ENCODE measurements around the gene ZFHX3. TPM values are rescaled to one million over a fixed set of nuclear protein-coding genes. Genes with fewer than 3 reads are reported as not detected.

ZFHX3 gene
- total and polyA plus RNA-seq, 8 donors, result 2.5 to 17.6 (median 9.9) TPM

- 83 to 90% methylated on average over 8 of the region's 8 CpGs for WGBS, 2 donors
- no peaks in the 10 kb centered on the region for H3K36me3 ChIP-seq
Measured at GRCh38 chr16:72743011-72743761, 304.7 kb downstream of the ZFHX3 start.

GRCh38 chr16:72740347-72740746, 307.6 kb downstream of the ZFHX3 start:
- Histone ChIP-seq H3K27me3 (no peaks in the 10 kb centered on the region), H3K27ac (no peak overlapping the region), H3K4me3 (no peak overlapping the region), H3K36me3 (no peaks in the 10 kb centered on the region), H3K4me1 (no peaks in the 10 kb centered on the region), H3K9me3 (no peaks in the 10 kb centered on the region)
- whole genome bisulfite sequencing, 2 donors, result 84 to 88% methylated on average over 2 of the region's 2 CpGs
- no peak for TF ChIP-seq CTCF (IDR thresholded peaks at IDR 0.05)
- intact Hi-C loops (cut with DNase I), result no loop called here
- no peak for FAIRE-seq
- ATAC-seq, result no peak
- DNase-seq, result no peak

More at GRCh38 chr16:72743011-72743761, 304.7 kb downstream of the ZFHX3 start:
- intact Hi-C loops (cut with DNase I), result no loop called here
- DNase-seq (no peak), FAIRE-seq (no peak), ATAC-seq (no peak)
- no peak overlapping the region for H3K27ac ChIP-seq
- TF ChIP-seq CTCF (IDR thresholded peaks at IDR 0.05), result no peak
- H3K4me1 ChIP-seq, result no peaks in the 10 kb centered on the region
- H3K27me3 ChIP-seq, result no peaks in the 10 kb centered on the region
- no peaks in the 10 kb centered on the region for H3K9me3 ChIP-seq
- H3K4me3 ChIP-seq, result no peak overlapping the region

DNA sequence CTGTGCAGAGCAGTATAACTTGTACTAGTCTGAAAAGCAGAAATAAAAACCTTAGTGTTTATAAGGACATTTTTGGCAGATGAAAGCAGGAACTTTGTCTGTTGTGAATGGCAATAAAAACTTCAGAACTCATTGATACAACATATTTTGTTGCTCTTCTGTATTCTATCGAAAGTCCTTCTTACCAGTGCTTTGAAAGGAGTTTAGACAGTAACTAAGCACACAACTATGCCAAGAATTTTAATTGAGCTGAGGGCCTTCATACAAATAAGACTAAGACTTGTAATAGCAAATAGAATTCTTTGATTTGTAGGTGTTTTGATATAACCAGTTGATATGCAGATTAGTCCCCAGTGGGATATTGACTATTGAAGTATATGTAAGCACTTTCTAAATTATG, 308.4 kb downstream of the ZFHX3 start:
- no peak overlapping the region for H3K4me3 ChIP-seq
- intact Hi-C loops (cut with DNase I), result no loop called here
- H3K27me3 ChIP-seq, result no peaks in the 10 kb centered on the region
- ATAC-seq, result peak in 1 of 4 donors; percentile 38
- no peak for FAIRE-seq
- 52 to 57% methylated on average over 1 of the region's 1 CpG for WGBS, 2 donors
- H3K4me1 ChIP-seq, result no peaks in the 10 kb centered on the region
- no peak for DNase-seq
- TF ChIP-seq CTCF (IDR thresholded peaks at IDR 0.05), result no peak
- H3K9me3 ChIP-seq, result no peaks in the 10 kb centered on the region
- peak overlapping the region in 1 of 4 donors; percentile 16 for H3K27ac ChIP-seq
- no peaks in the 10 kb centered on the region for H3K36me3 ChIP-seq

DNA sequence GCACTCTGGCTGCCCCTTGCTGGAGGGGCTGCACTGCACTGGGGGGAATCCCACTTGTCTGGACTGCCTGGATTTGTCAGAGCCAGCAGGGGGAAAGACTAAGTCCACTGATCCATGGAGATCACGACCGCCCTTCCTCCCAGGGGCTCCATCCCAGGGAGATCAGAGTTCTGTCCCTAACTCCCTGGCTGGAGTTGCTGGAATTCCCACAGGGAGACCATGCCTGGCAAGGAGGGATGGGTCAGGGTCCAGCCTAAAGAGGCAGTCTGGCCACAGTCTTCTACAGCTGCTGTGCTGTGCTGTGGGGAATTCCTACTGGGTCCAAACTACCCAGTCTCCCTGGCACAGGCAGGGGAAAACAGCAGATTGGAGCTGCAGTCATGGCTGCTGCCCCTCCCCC, 311.9 kb downstream of the ZFHX3 start:
- intact Hi-C loops (cut with DNase I), result no loop called here
- Histone ChIP-seq H3K27me3 (no peaks in the 10 kb centered on the region), H3K36me3 (no peaks in the 10 kb centered on the region), H3K4me3 (no peak overlapping the region), H3K4me1 (no peaks in the 10 kb centered on the region), H3K27ac (no peak overlapping the region), H3K9me3 (no peaks in the 10 kb centered on the region)
- peak in 1 of 6 donors; percentile 15 for DNase-seq
- ATAC-seq, result no peak
- 90 to 97% methylated on average over 2 of the region's 2 CpGs for WGBS, 2 donors
- no peak for FAIRE-seq
- no peak for TF ChIP-seq CTCF (IDR thresholded peaks at IDR 0.05)
